Right atrium auricular region (tissue), 2 donors: Measurements from ENCODE around the gene SMC5. TPM values are rescaled to one million over a fixed set of nuclear protein-coding genes. Genes with fewer than 3 reads are reported as not detected.
"Not testable (repeated sequence)": the region's sequence is repeated elsewhere in the genome, so short reads cannot be mapped to it uniquely, and the experiment has no call there.

Source experiments
- DNase-seq: peaks from one replicate; pipeline ENCODE4 v3.0.0-alpha.2; 2019; ENCODE audit warnings: low spot score
- H3K27ac ChIP-seq, 2 donors: fragments of 200-600 bp; sonication (generic); 1 replicate in 1 of 2; 2 replicates in 1 of 2; pipeline ENCODE4 v1.5.1; 2016 to 2019
- H3K27me3 ChIP-seq, 2 donors: fragments of 200-600 bp; sonication (generic); one replicate each; pipeline versions ENCODE4 v1.5.1 to v1.6.0; 2017 to 2019
- H3K36me3 ChIP-seq: fragments of 200-600 bp; sonication (generic); one replicate; pipeline ENCODE4 v1.5.1; 2016
- H3K4me1 ChIP-seq, 2 donors: fragments of 200-600 bp; sonication (generic); one replicate each; pipeline versions ENCODE4 v1.5.1 to v1.6.0; 2017 to 2019
- H3K4me3 ChIP-seq, 2 donors: fragments of 200-600 bp; sonication (generic); 1 replicate in 1 of 2; 2 replicates in 1 of 2; pipeline ENCODE4 v1.5.1; 2017 to 2019; ENCODE audit warnings: mild to moderate bottlenecking in 1 of 2, moderate library complexity in 1 of 2
- H3K9me3 ChIP-seq, 2 donors: fragments of 200-600 bp; sonication (generic); one replicate each; pipeline ENCODE4 v1.5.1; 2019
- CTCF ChIP-seq, 2 donors: fragments of 200-600 bp; sonication (generic); IDR thresholded peaks; one replicate each; pipeline ENCODE4 v1.5.1; 2019; ENCODE audit warnings: antibody characterized with exemption in 2 of 2
- total RNA-seq, 2 donors: library from RNA; depleted of rRNA; stranded (reverse); fragments of >200 nt; gene quantifications; one replicate each; pipeline ENCODE4 v1.1.0, GENCODE V29; 2016

SMC5 gene
- total RNA-seq, 2 donors from 2014 or later: 11.4 to 15.0 TPM

DNA sequence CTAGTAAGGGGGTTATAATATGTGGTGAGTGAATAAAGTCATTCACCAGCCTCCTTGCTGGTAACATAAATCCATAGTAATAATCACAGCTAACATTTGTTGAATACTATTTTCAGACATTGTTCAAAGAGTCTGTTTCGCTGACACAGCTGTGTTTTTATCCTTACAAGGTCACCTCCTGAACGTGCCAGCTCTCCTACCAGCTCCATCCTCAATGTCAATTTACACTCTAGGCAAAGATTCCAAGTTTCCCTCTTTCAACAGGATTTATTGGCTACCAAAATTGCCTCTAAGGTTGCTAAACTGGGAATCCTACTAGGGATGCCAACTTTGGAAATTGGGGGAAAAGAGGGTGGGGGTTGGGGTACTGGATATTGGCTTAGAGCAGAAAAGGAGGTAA lies 30.7 kb upstream of the SMC5 start:
- Histone ChIP-seq H3K4me1 (peaks cover 0 to 18% of the 10 kb centered on the region in 2 donors), H3K27me3 (no peaks in the 10 kb centered on the region), H3K9me3 (no peaks in the 10 kb centered on the region), H3K27ac (peak overlapping the region; percentile 53 to 58), H3K4me3 (no peak overlapping the region), H3K36me3 (no peaks in the 10 kb centered on the region)
- no peak for DNase-seq
- TF ChIP-seq CTCF (IDR thresholded peaks at IDR 0.05): no peak

DNA sequence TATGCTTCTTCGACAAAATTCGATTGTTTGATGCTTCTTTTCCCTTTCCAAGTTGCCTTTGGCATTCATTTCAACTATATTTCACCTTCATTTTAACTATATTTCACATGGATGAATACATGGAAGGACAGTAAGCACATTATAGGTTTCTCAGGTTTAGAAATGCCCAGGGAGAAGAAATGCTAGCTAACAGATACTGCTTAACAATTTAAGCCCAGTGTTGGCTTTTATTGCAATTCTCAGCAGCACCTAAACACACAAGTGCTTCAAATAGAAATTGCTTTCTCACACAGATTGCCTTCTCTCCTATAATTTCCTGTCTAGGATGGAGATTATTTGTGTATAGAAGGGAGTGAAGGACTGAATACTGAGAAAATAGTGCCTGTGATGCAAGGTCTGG lies 30.2 kb upstream of the SMC5 start:
- Histone ChIP-seq H3K4me3 (no peak overlapping the region), H3K9me3 (no peaks in the 10 kb centered on the region), H3K27me3 (no peaks in the 10 kb centered on the region), H3K36me3 (no peaks in the 10 kb centered on the region), H3K27ac (peak overlapping the region; percentile 53 to 58), H3K4me1 (peaks cover 0 to 18% of the 10 kb centered on the region in 2 donors)
- no peak for TF ChIP-seq CTCF (IDR thresholded peaks at IDR 0.05)
- DNase-seq: no peak

- no peaks in the 10 kb centered on the region for H3K36me3 ChIP-seq
- H3K27me3 ChIP-seq: no peaks in the 10 kb centered on the region
- peak; percentile 61 for DNase-seq
- peak in 1 of 2 donors; percentile 15 for TF ChIP-seq CTCF (IDR thresholded peaks at IDR 0.05)
- H3K27ac ChIP-seq: peak overlapping the region; percentile 53 to 58
- no peak overlapping the region for H3K4me3 ChIP-seq
- no peaks in the 10 kb centered on the region for H3K9me3 ChIP-seq
- H3K4me1 ChIP-seq: peaks cover 0 to 18% of the 10 kb centered on the region in 2 donors
Observed at GRCh38 chr9:70229026-70229425, 29.8 kb upstream of the SMC5 start.

DNA sequence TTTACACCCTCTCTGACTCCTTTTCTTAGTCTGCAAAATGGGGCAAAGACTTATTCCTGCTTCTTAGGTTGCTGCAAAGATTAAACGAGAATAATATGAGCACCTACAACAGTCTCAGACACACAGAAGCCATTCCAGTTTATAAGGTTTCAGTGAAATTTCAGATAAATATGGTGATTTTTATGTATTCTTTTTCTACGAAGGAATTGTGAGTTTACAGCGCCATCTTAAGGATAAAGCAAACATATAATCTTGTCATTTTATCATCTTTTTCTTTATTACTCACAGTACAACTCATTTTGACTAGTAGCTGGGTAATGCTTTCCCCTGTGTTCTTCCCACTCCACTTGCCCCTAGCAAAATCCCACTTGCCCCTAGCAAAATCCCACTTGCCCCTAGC lies 29.2 kb upstream of the SMC5 start:
- H3K36me3 ChIP-seq: no peaks in the 10 kb centered on the region
- peaks cover 0 to 18% of the 10 kb centered on the region in 2 donors for H3K4me1 ChIP-seq
- no peak overlapping the region for H3K4me3 ChIP-seq
- H3K9me3 ChIP-seq: no peaks in the 10 kb centered on the region
- DNase-seq: no peak
- H3K27ac ChIP-seq: peak overlapping the region; percentile 53 to 58
- peak in 1 of 2 donors; percentile 49 for TF ChIP-seq CTCF (IDR thresholded peaks at IDR 0.05)
- H3K27me3 ChIP-seq: no peaks in the 10 kb centered on the region

- Histone ChIP-seq H3K4me3 (no peak overlapping the region), H3K36me3 (no peaks in the 10 kb centered on the region), H3K27ac (no peak overlapping the region), H3K27me3 (no peaks in the 10 kb centered on the region), H3K9me3 (no peaks in the 10 kb centered on the region), H3K4me1 (peaks cover 0 to 18% of the 10 kb centered on the region in 2 donors)
- no peak for TF ChIP-seq CTCF (IDR thresholded peaks at IDR 0.05)
- no peak for DNase-seq
Observed at GRCh38 chr9:70232476-70232875, 26.3 kb upstream of the SMC5 start.

- H3K4me3 ChIP-seq, H3K9me3 ChIP-seq, H3K36me3 ChIP-seq, H3K27me3 ChIP-seq, H3K4me1 ChIP-seq, DNase-seq, H3K27ac ChIP-seq: not testable (repeated sequence)
Observed at GRCh38 chr9:70234208-70234607, 24.6 kb upstream of the SMC5 start.

DNA sequence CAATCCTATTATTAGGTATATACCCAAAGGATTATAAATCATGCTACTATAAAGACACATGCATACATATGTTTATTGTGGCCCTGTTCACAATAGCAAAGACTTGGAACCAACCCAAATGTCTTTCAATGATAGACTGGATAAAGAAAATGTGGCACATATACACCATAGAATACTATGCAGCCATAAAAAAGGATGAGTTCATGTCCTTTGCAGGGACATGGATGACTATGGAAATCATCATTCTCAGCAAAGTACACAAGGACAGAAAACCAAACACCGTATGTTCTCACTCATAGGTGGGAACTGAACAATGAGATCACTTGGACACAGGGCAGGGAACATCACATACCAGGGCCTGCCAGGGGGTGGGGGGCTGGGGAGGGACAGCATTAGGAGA lies 12.8 kb upstream of the SMC5 start:
- not testable (repeated sequence) for H3K4me3 ChIP-seq, H3K27ac ChIP-seq, H3K27me3 ChIP-seq, H3K9me3 ChIP-seq, H3K4me1 ChIP-seq, DNase-seq, H3K36me3 ChIP-seq
